Neutrophil (primary cell): Measurements from ENCODE around the gene NFIA.

Experiments
- H3K27ac ChIP-seq: fragments of 200-600 bp; sonication (generic); 2 replicates; pipeline ENCODE4 v1.5.1; 2016; ENCODE audit warnings: mild to moderate bottlenecking, moderate library complexity
- H3K27me3 ChIP-seq: fragments of 200-600 bp; sonication (generic); 2 replicates; pipeline ENCODE4 v1.6.0; 2016; ENCODE audit warnings: mild to moderate bottlenecking
- H3K36me3 ChIP-seq: fragments of 200-600 bp; sonication (generic); 2 replicates; pipeline ENCODE4 v1.5.1; 2017
- H3K4me1 ChIP-seq, 2 experiments: fragments of 200-600 bp in 1 of 2; sonication (generic) in 1 of 2; 1 replicate in 1 of 2; 2 replicates in 1 of 2; pipeline versions ENCODE4 v1.5.1 to v1.6.1; 2013 to 2016; ENCODE audit warnings: low read depth in 1 of 2, low read length in 1 of 2, mild to moderate bottlenecking in 1 of 2, moderate library complexity in 1 of 2; ENCODE audit not compliant: control insufficient read depth in 1 of 2, insufficient read depth in 1 of 2
- H3K4me3 ChIP-seq, 2 experiments: fragments of 200-600 bp in 1 of 2; sonication (generic) in 1 of 2; 1 replicate in 1 of 2; 2 replicates in 1 of 2; pipeline ENCODE4 v1.5.1; 2013 to 2016; ENCODE audit warnings: low read depth in 1 of 2, low read length in 1 of 2, mild to moderate bottlenecking in 1 of 2, moderate library complexity in 1 of 2
- H3K9me3 ChIP-seq: fragments of 200-600 bp; sonication (generic); 2 replicates; pipeline ENCODE4 v1.5.1; 2016
- TF ChIP-seq, protein P1 (sequence below): fragments of 200-600 bp; sonication (generic); IDR thresholded peaks from 2 replicates; pipeline ENCODE4 v1.5.1; 2016; ENCODE audit warnings: antibody characterized with exemption

NFIA gene

DNA sequence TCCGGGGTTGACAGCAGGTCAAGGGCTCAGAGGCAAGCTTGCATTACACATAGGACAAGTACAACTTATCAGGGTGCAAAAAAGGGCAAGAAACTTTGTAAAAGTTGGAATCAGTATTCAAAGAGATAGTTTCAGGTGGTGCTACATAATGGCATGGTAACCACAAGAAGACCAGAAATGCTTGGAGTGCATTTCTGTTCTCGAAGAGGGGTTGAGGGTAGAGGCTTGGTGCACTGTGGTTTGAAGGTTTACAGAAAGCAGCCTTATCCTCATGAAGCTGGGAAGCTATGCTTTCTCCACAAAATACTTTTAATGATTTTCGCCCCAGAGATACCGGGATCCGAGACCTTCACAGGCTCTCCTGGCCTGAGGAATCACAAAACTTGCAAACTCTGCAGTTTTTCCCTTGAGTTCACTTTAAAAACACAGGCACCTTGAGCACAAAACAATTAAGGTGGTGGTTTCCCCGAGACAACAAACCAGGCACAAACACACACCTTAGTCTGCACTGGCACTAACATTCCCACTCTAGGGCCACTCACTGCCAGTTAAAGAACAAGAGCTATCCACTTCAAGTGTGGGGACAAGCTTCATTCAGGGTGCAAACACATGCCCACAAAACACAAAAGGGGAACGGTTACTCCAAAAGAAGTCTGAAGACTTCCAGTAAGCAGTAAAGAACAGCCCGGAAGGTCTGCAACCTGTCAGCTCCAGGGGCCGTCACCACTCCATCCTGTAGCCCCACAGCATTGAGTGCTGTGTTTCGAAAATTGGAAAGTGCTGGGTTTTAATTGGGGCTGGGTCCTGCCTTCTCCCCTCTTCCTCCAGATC lies 29.8 kb upstream of the NFIA start:
- peaks cover 39 to 48% of the 10 kb centered on the region in 2 experiments for H3K4me1 ChIP-seq

DNA sequence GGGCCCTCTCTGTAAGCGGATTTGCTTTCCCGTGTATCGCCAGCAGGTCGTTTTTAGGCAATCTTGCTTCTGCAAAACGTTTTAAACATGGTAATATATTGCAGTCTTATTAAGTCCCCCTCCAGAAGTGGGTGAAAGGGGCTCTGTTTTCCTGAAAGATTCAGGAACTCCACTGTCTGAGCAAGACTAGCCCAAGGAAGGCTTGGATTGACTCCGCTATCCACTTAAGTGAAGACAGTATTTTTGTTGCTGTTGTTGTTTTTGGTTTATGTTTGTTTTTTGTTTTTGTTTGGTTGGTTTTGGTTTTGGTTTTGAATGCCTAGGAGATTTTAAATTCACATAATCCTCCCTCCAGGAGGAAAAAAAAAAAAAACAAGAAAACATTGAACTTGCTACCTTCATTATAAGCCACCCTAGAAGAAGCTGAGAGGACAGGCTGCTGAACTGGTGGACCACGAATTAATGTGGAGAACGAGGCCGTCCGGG lies 29.1 kb upstream of the NFIA start:
- TF ChIP-seq, protein P1, sequence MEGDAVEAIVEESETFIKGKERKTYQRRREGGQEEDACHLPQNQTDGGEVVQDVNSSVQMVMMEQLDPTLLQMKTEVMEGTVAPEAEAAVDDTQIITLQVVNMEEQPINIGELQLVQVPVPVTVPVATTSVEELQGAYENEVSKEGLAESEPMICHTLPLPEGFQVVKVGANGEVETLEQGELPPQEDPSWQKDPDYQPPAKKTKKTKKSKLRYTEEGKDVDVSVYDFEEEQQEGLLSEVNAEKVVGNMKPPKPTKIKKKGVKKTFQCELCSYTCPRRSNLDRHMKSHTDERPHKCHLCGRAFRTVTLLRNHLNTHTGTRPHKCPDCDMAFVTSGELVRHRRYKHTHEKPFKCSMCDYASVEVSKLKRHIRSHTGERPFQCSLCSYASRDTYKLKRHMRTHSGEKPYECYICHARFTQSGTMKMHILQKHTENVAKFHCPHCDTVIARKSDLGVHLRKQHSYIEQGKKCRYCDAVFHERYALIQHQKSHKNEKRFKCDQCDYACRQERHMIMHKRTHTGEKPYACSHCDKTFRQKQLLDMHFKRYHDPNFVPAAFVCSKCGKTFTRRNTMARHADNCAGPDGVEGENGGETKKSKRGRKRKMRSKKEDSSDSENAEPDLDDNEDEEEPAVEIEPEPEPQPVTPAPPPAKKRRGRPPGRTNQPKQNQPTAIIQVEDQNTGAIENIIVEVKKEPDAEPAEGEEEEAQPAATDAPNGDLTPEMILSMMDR: no peak
- Histone ChIP-seq H3K4me3 (peak overlapping the region; percentile 29 to 51), H3K4me1 (peaks cover 43 to 53% of the 10 kb centered on the region in 2 experiments), H3K27me3 (peaks cover 89% of the 10 kb centered on the region), H3K9me3 (no peaks in the 10 kb centered on the region), H3K27ac (no peak overlapping the region), H3K36me3 (no peaks in the 10 kb centered on the region)

More for the DNA sequence above, 29.8 kb upstream of the NFIA start:
- Histone ChIP-seq H3K4me3 (peak overlapping the region in 1 of 2 experiments; percentile 51), H3K27ac (no peak overlapping the region), H3K27me3 (peaks cover 82% of the 10 kb centered on the region), H3K9me3 (no peaks in the 10 kb centered on the region), H3K36me3 (no peaks in the 10 kb centered on the region)
- TF ChIP-seq, protein P1: no peak

DNA sequence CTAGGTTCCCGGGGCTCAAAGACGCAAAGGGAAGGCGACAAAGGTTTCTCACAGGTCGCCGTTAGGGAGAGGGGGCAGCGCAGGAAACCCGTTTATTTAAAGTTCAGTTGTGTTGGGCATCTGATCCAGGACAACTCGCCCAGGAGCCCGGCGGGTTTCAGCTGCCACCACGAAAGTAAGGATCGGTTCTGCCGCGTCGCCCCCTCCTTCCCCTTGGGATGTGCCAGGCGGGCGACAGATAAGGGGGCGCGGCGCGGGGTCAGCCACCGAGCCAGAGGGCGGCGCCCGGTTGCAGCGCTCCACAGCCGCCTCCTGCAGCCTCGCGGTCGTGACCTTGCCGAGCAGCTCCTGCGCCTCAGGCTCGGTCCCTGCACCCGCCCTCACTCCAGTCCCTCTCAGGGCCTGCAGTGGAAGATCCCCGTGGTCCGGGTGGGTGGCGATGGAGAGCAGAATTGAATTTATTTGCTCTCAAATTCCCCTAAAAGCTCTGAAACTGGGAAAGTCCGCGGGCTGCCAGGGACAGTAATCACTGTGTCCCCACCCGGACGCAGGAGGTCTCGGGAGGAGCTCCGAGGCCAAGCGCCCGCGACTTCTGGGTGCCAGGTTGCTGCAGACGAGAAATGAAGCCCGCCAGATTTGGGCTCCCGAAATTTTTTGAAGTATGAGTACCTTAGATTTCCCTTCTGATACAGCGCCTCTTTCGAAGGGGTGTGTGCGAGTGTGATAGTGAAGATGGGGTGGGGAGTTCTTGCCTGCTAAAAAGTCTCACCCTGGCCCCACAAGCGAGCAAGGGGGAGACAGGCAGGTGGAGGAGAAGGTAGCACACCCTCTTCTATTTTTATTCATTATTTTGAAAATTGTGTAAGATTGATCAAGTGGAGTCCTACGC lies 28.4 kb upstream of the NFIA start:
- H3K9me3 ChIP-seq: no peaks in the 10 kb centered on the region
- H3K27me3 ChIP-seq: peaks cover 95% of the 10 kb centered on the region
- TF ChIP-seq, protein P1: no peak
- peak overlapping the region; percentile 29 to 51 for H3K4me3 ChIP-seq
- H3K4me1 ChIP-seq: peaks cover 43 to 53% of the 10 kb centered on the region in 2 experiments
- no peak overlapping the region for H3K27ac ChIP-seq
- H3K36me3 ChIP-seq: no peaks in the 10 kb centered on the region

DNA sequence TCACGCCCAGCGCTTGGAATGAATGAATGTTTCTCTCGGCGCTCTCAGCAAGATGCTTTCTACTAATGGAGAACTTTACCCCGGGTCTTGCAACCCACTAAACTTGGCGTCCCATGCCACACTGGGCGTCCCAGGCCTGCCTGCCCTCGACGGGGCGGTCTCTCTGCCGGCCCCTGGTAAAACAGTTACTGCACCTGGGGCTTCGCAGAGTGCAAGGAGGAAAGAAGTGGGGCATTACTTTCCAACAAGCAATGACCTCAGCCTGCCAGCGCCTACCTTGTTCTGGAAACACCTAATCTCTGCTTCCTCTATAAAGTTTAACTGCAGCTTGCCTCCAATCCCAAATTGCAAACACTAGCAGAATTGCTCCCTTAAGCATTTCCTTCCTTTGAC lies 27.8 kb upstream of the NFIA start:
- H3K4me3 ChIP-seq: no peak overlapping the region
- H3K4me1 ChIP-seq: peaks cover 42 to 52% of the 10 kb centered on the region in 2 experiments
- H3K36me3 ChIP-seq: no peaks in the 10 kb centered on the region
- H3K9me3 ChIP-seq: no peaks in the 10 kb centered on the region
- H3K27me3 ChIP-seq: peaks cover 93% of the 10 kb centered on the region
- no peak overlapping the region for H3K27ac ChIP-seq
- TF ChIP-seq, protein P1: no peak

DNA sequence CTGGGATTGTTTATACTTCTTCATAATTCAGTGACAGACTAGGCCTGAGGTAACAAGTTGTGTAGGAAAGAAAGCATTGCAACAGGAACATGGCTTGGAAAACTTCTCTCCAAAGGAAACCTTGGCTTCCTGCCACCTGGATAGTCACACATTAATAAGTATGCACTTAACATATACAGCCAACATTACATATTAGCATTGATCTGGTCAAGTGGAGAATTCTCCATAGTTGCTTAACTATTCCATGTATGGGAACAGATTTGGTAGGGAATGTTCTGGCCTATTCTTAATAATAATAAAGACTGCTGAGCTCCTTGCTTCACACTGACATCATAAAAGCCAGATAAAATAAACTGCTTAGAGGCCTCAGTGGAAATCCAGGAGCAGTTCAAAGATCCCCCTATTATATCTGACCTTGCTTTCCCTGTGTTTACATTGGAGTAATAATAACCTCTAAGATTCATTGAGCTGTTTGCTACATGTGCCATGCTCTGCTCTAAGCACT lies 27.2 kb upstream of the NFIA start:
- Histone ChIP-seq H3K27me3 (peaks cover 88% of the 10 kb centered on the region), H3K4me1 (peaks cover 39 to 49% of the 10 kb centered on the region in 2 experiments), H3K9me3 (no peaks in the 10 kb centered on the region), H3K27ac (no peak overlapping the region), H3K4me3 (no peak overlapping the region), H3K36me3 (no peaks in the 10 kb centered on the region)
- TF ChIP-seq, protein P1: no peak
